ENCODE results near the gene PRR19.

Gene PRR19

DNA sequence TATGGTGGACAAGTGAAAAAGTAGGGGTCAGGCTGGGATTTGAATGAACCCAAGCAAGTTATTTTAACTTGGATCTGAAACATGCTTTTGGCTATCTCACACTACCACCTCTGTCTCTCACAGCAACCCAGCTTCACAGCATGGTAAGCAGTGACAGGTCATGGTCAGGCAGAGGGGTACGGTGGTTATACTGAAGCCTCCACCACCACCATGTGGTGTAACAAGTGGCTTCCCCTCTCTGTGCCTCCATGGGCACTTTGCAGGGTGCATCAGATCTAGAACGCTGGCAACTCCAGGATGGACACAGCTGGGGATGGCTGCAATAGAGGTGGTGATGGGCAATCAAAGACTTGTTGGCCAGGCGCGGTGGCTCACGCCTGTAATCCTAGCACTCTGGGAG is 10.4 kb downstream of the PRR19 start:
- H3K4me3 ChIP-seq (ENCODE audit: control insufficient read depth, low read depth, low read length) = no peak overlapping the region
- TF ChIP-seq, protein P1, sequence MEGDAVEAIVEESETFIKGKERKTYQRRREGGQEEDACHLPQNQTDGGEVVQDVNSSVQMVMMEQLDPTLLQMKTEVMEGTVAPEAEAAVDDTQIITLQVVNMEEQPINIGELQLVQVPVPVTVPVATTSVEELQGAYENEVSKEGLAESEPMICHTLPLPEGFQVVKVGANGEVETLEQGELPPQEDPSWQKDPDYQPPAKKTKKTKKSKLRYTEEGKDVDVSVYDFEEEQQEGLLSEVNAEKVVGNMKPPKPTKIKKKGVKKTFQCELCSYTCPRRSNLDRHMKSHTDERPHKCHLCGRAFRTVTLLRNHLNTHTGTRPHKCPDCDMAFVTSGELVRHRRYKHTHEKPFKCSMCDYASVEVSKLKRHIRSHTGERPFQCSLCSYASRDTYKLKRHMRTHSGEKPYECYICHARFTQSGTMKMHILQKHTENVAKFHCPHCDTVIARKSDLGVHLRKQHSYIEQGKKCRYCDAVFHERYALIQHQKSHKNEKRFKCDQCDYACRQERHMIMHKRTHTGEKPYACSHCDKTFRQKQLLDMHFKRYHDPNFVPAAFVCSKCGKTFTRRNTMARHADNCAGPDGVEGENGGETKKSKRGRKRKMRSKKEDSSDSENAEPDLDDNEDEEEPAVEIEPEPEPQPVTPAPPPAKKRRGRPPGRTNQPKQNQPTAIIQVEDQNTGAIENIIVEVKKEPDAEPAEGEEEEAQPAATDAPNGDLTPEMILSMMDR (conservative IDR thresholded peaks at IDR 0.05; ENCODE audit: control insufficient read depth, insufficient read depth, low read depth, low read length) = no peak
- DNase-seq (ENCODE audit: low read depth) = no peak

DNA sequence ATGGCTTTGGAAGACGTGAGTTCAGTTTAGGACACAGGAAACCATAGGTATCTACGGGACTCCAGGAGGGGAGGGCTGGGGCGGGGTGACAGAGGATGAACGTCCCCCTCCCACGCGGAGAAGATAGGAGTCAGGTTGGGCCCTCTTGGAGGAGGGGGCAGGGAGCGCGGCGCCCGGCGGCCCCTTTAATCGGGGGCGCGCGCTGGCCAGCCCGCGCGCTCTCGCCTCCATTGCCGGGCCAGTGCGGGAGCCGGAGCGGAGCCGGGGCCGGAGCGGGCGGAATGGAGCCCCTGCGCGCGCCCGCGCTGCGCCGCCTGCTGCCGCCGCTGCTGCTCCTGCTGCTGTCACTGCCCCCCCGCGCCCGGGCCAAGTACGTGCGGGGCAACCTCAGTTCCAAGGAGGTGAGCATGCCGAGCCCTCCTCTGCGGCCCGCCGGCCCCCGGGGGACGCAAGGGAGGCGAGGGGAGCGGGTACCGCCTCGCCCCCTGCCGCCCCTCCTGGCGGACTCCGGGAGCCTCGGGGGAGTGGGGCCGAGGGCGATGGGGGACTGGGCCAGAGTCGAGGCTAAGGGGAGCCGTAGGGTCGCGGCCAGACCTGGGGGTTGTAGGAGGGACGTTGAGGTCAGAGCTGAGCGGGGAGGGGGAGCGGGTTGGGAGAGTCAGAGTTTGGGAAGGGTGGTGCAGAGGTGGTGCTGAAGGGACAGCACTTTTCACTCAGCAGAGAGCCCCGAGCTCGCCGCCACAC is 11.3 kb downstream of the PRR19 start, which contains the start of gene TMEM145:
TSS of gene TMEM145 (plus strand) at position 214 of the 744 bp plus-strand sequence. CDS start at position 282, 68 bp downstream.
- TF ChIP-seq, protein P1 (conservative IDR thresholded peaks at IDR 0.05; ENCODE audit: control insufficient read depth, insufficient read depth, low read depth, low read length) = no peak
- DNase-seq (ENCODE audit: low read depth) = peak; percentile 30
- H3K4me3 ChIP-seq (ENCODE audit: control insufficient read depth, low read depth, low read length) = peak within 1 kb of the TSS; percentile 2

DNA sequence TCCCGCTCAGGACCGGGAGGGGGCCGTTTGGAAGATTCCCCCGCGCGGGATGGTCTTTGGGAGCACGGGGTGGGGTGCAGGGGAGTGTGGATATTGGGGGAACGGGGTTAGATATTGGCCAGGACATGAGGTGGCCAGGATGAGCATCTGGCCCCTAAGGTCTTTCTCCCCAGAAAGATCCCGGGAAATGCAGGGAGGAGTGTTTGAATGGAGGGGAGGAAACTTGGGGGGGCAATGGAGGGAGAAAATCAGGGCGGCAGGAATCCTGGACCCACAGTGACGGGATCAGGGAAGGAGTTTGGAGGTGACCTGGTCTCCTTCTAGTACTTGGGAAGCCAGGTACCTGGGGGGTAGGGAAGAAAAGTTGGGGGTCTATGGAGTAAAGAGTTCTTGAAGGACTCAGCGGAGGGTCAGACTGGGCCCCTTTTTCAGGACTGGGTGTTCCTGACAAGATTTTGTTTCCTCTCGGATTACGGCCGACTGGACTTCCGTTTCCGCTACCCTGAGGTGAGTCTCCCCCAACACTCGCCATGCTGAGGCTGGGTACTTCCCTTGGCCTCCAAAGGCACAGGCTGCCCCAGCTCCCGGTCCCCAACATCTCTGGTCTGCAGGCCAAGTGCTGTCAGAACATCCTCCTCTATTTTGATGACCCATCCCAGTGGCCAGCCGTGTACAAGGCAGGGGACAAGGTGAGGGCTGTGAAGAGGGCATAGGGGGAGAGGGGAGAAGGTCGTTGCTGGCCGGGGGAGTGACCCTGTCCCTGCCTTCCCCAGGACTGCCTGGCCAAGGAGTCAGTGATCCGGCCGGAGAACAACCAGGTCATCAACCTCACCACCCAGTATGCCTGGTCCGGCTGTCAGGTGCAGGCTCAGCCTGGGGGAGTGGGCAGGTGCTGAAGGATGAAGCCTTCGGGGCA is 12.2 kb downstream of the PRR19 start:
- no peak overlapping the region for H3K4me3 ChIP-seq (ENCODE audit: control insufficient read depth, low read depth, low read length)
- no peak for DNase-seq (ENCODE audit: low read depth)
- TF ChIP-seq, protein P1 (conservative IDR thresholded peaks at IDR 0.05; ENCODE audit: control insufficient read depth, insufficient read depth, low read depth, low read length) = no peak

DNA sequence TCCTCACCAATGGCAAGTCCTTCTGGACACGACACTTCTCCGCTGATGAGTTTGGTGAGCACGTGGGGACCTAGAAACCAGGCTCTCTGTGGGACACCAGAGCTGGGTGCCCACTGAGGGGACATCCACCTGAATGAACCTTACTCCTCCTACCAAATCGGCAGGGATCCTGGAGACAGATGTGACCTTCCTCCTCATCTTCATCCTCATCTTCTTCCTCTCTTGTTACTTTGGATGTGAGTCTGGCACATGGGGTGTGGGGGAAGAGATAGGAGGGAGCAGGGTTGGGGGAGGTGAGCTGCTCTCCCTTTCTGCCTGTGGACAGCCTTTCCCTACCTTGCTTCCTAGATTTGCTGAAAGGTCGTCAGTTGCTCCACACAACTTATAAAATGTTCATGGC is 13.1 kb downstream of the PRR19 start:
- DNase-seq (ENCODE audit: low read depth) = no peak

DNA sequence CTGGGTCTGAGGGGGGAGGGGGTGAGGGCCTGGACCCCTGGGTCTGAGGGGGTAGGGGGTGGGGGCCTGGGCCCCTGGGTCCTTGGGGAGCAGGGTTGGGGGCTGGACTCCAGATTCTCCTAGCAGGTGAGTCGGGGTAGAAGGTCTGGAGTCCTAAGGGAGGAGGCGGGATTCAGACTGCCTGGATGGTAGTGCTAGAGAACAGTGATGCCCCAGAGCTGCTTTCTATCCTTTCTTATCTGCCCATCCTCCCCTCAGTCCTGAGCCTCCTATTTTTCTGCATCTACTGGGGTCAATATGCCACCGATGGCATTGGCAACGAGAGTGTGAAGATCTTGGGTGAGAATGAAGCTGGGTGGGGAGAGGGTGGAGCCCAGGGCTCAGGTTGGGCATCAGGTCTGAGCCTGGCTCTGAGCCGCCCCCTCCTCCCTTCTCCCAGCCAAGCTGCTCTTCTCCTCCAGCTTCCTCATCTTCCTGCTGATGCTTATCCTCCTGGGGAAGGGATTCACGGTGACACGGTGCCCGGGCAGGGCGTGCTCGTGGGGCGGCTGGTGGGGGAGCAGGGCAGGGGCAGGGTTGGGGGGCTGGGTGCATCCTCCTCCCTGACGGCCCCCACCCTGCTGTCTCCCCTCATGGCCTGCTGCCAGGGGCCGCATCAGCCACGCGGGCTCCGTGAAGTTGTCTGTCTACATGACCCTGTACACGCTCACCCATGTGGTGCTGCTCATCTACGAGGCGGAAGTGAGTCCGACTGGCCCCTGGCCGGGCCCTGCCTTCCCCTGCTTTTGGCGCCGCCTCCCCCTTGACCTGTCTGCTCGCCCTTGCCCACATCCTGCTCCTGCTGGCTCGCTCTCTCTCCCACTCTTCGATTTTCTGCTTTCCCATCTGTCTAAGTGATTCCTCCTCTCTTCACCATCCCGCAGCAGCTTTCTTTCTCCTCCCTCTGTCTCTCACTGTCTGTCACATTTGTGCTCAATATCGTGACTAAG is 14.6 kb downstream of the PRR19 start:
- TF ChIP-seq, protein P1 (conservative IDR thresholded peaks at IDR 0.05; ENCODE audit: control insufficient read depth, insufficient read depth, low read depth, low read length) = no peak
- H3K4me3 ChIP-seq (ENCODE audit: control insufficient read depth, low read depth, low read length) = no peak overlapping the region
- DNase-seq (ENCODE audit: low read depth) = peak; percentile 35

More for the DNA sequence above, 13.1 kb downstream of the PRR19 start:
- H3K4me3 ChIP-seq (ENCODE audit: control insufficient read depth, low read depth, low read length) = no peak overlapping the region
- TF ChIP-seq, protein P1 (conservative IDR thresholded peaks at IDR 0.05; ENCODE audit: control insufficient read depth, insufficient read depth, low read depth, low read length) = no peak

DNA sequence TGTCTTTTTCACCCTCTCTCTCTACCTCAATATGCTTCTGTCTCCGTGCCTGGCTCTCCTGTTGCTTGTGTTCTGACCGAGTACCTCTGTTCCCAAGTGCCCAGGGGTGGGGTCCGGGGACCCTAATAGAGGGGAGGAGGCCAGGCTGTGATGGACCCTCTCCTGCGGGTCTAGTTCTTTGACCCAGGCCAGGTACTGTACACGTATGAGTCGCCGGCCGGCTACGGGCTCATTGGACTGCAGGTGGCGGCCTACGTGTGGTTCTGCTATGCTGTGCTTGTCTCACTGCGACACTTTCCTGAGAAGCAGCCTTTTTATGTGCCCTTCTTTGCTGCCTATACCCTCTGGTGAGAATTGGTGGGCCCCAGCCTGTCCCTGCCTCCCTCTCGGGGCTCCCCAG is 15.6 kb downstream of the PRR19 start:
- no peak overlapping the region for H3K4me3 ChIP-seq (ENCODE audit: control insufficient read depth, low read depth, low read length)
- TF ChIP-seq, protein P1 (conservative IDR thresholded peaks at IDR 0.05; ENCODE audit: control insufficient read depth, insufficient read depth, low read depth, low read length) = no peak
- DNase-seq (ENCODE audit: low read depth) = no peak
